SK-N-SH treated with all-trans-retinoic acid at 6 μM for 48 hours (cell line): ENCODE data around the gene SMARCAL1.

Experiments used
- ATAC-seq: fragments of 200-7000 bp; cut with Tn5 transposase; 3 replicates; pipeline ENCODE4 v1.9.1; 2020; ENCODE audit warnings: mild to moderate bottlenecking, moderate library complexity
- BACH2 ChIP-seq: fragments of 250-450 bp; sonication (Bioruptor Pico); IDR thresholded peaks from 2 replicates; pipeline ENCODE4 v1.9.0; 2021; ENCODE audit warnings: mild to moderate bottlenecking, borderline replicate concordance
- CREB5 ChIP-seq: fragments of 250-450 bp; sonication (Bioruptor Pico); IDR thresholded peaks from 2 replicates; pipeline ENCODE4 v1.5.1; 2020; ENCODE audit warnings: low read depth, mild to moderate bottlenecking, moderate library complexity
- CSRNP3 ChIP-seq: fragments of 250-450 bp; sonication (Bioruptor Pico); IDR thresholded peaks from 2 replicates; pipeline ENCODE4 v1.5.1; 2021; ENCODE audit warnings: mild to moderate bottlenecking, moderate library complexity
- GLIS3 ChIP-seq: fragments of 250-450 bp; sonication (Bioruptor Pico); IDR thresholded peaks from 2 replicates; pipeline ENCODE4 v1.5.0; 2020; ENCODE audit warnings: mild to moderate bottlenecking, moderate library complexity
- OSR1 ChIP-seq: fragments of 250-450 bp; sonication (Bioruptor Pico); IDR thresholded peaks from 2 replicates; pipeline ENCODE4 v1.8.0; 2022; ENCODE audit warnings: moderate library complexity, mild to moderate bottlenecking, inconsistent platforms
- PATZ1 ChIP-seq: fragments of 250-450 bp; sonication (Bioruptor Pico); IDR thresholded peaks from 2 replicates; pipeline ENCODE4 v1.8.0; 2020; ENCODE audit warnings: mild to moderate bottlenecking, moderate library complexity, borderline replicate concordance
- POU6F1 ChIP-seq: fragments of 250-450 bp; sonication (Bioruptor Pico); IDR thresholded peaks from 2 replicates; pipeline ENCODE4 v1.8.0; 2021; ENCODE audit warnings: low read depth, mild to moderate bottlenecking, moderate library complexity, borderline replicate concordance
- PPARA ChIP-seq: fragments of 250-450 bp; sonication (Bioruptor Pico); IDR thresholded peaks from 2 replicates; pipeline ENCODE4 v1.5.0; 2020; ENCODE audit warnings: mild to moderate bottlenecking, borderline replicate concordance
- RARB ChIP-seq: fragments of 250-450 bp; sonication (Bioruptor Pico); IDR thresholded peaks from 2 replicates; pipeline ENCODE4 v1.8.0; 2021; ENCODE audit warnings: mild to moderate bottlenecking, moderate library complexity
- TCF4 ChIP-seq: fragments of 250-450 bp; sonication (Bioruptor Pico); IDR thresholded peaks from 2 replicates; pipeline ENCODE4 v1.8.0; 2021; ENCODE audit warnings: mild to moderate bottlenecking, moderate library complexity, borderline replicate concordance
- TOX ChIP-seq: fragments of 250-450 bp; sonication (Bioruptor Pico); IDR thresholded peaks from 2 replicates; pipeline ENCODE4 v1.8.0; 2021; ENCODE audit warnings: mild to moderate bottlenecking, moderate library complexity, borderline replicate concordance
- TSHZ2 ChIP-seq: fragments of 250-450 bp; sonication (Bioruptor Pico); IDR thresholded peaks from 2 replicates; pipeline ENCODE4 v1.5.0; 2020; ENCODE audit warnings: mild to moderate bottlenecking, moderate library complexity
- ZC3H10 ChIP-seq: fragments of 250-450 bp; sonication (Bioruptor Pico); IDR thresholded peaks from 2 replicates; pipeline ENCODE4 v1.5.1; 2021; ENCODE audit warnings: mild to moderate bottlenecking, moderate library complexity
- ZFP3 ChIP-seq: fragments of 250-450 bp; sonication (Bioruptor Pico); IDR thresholded peaks from 2 replicates; pipeline ENCODE4 v1.5.0; 2020; ENCODE audit warnings: mild to moderate bottlenecking, moderate library complexity
- ZFP30 ChIP-seq: fragments of 450-650 bp; formaldehyde crosslinking; IDR thresholded peaks from 2 replicates; pipeline ENCODE4 v1.5.0; 2022; ENCODE audit warnings: mild to moderate bottlenecking, moderate library complexity
- ZNF565 ChIP-seq: fragments of 450-650 bp; formaldehyde crosslinking; conservative IDR thresholded peaks from 2 replicates; pipeline ENCODE4 v1.5.0; 2020; ENCODE audit warnings: low read depth, mild to moderate bottlenecking, moderate library complexity
- ZNF70 ChIP-seq: fragments of 450-650 bp; formaldehyde crosslinking; IDR thresholded peaks from 2 replicates; pipeline ENCODE4 v1.5.0; 2020; ENCODE audit warnings: mild to moderate bottlenecking, moderate library complexity
- ZNF8 ChIP-seq: fragments of 450-650 bp; formaldehyde crosslinking; IDR thresholded peaks from 2 replicates; pipeline ENCODE4 v1.5.0; 2020; ENCODE audit warnings: mild to moderate bottlenecking, moderate library complexity

SMARCAL1 gene

GRCh38 chr2:216405588-216405987, 6.7 kb upstream of the SMARCAL1 start:
- ATAC-seq = no peak
- TF ChIP-seq GLIS3 (CRISPR knock-in tag) (no peak), PPARA (no peak), CREB5 (CRISPR knock-in tag) (no peak), TCF4 (no peak), OSR1 (CRISPR knock-in tag) (no peak), TSHZ2 (no peak), RARB (CRISPR knock-in tag) (no peak), CSRNP3 (CRISPR knock-in tag) (no peak), ZC3H10 (CRISPR knock-in tag) (no peak), ZFP3 (no peak)

GRCh38 chr2:216406826-216407225, 5.5 kb upstream of the SMARCAL1 start:
- no peak for ATAC-seq
- no peak for TF ChIP-seq POU6F1 (CRISPR knock-in tag)
- no peak for TF ChIP-seq CREB5 (CRISPR knock-in tag)
- no peak for TF ChIP-seq ZC3H10 (CRISPR knock-in tag)
- TF ChIP-seq ZNF8 (CRISPR knock-in tag) = no peak
- TF ChIP-seq BACH2 (CRISPR knock-in tag) = no peak
- no peak for TF ChIP-seq ZNF565

- no peak for ATAC-seq
- no peak for TF ChIP-seq TOX (CRISPR knock-in tag)
- no peak for TF ChIP-seq ZNF70
- TF ChIP-seq OSR1 (CRISPR knock-in tag) = no peak
- TF ChIP-seq ZFP3 = no peak
- no peak for TF ChIP-seq PATZ1 (CRISPR knock-in tag)
- no peak for TF ChIP-seq ZNF8 (CRISPR knock-in tag)
- TF ChIP-seq ZFP30 (CRISPR knock-in tag) = no peak
- TF ChIP-seq CSRNP3 (CRISPR knock-in tag) = no peak
- TF ChIP-seq CREB5 (CRISPR knock-in tag) = no peak
- TF ChIP-seq TSHZ2 = no peak
- no peak for TF ChIP-seq ZNF565
- TF ChIP-seq RARB (CRISPR knock-in tag) = no peak
- TF ChIP-seq, all 23 proteins: peak for 0
Observed at GRCh38 chr2:216408426-216409290, 3.6 kb upstream of the SMARCAL1 start.
